Activated effector memory CD4-positive, alpha-beta T cell treated with Interleukin-2 at 50 U/mL for 16 hours (primary cell): Measurements from ENCODE around the gene IL17RC.
"Not testable (repeated sequence)": the region's sequence is repeated elsewhere in the genome, so short reads cannot be mapped to it uniquely, and the experiment has no call there.

ENCODE experiments used
- DNase-seq: peaks from one replicate; pipeline ENCODE4 v3.0.0-alpha.2; 2020

The IL17RC gene, protein sequence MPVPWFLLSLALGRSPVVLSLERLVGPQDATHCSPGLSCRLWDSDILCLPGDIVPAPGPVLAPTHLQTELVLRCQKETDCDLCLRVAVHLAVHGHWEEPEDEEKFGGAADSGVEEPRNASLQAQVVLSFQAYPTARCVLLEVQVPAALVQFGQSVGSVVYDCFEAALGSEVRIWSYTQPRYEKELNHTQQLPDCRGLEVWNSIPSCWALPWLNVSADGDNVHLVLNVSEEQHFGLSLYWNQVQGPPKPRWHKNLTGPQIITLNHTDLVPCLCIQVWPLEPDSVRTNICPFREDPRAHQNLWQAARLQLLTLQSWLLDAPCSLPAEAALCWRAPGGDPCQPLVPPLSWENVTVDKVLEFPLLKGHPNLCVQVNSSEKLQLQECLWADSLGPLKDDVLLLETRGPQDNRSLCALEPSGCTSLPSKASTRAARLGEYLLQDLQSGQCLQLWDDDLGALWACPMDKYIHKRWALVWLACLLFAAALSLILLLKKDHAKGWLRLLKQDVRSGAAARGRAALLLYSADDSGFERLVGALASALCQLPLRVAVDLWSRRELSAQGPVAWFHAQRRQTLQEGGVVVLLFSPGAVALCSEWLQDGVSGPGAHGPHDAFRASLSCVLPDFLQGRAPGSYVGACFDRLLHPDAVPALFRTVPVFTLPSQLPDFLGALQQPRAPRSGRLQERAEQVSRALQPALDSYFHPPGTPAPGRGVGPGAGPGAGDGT

DNA sequence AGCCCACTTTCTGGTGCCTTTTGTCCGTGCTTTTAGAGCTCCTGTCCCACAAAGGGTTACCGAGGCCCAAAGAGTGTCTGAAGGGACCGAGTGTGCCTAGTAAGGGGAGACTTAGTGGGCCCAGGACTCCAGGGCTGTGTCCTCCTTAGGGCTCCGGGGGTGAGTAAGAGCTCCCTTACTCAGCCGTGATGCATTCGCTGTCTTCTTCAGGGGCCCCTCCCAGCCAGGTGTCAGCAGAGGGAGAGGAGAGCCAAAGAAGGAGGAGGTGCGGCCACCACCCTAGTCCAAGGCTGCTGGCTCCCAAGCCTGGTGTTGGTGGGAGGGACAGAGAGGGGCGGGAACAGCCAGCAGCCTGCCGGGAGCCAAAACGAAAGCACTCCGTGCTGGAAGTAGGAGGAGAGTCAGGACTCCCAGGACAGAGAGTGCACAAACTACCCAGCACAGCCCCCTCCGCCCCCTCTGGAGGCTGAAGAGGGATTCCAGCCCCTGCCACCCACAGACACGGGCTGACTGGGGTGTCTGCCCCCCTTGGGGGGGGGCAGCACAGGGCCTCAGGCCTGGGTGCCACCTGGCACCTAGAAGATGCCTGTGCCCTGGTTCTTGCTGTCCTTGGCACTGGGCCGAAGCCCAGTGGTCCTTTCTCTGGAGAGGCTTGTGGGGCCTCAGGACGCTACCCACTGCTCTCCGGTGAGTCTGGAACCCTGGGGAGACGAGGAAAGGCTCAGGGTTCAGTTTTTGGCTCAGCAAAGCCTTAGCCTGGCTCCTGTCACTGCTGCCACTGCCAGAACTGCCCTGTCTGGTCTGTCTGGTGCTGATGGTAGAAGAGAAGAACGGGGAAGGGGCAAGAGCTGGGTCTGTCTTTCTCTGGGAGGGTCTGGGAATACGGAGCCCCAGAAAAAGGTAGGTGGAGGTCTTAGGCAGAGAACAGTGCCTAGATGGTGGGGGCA lies at the start of gene IL17RC:
Gene IL17RC, plus strand, starts transcription at position 365 of the 947 bp plus-strand sequence. Its CDS starts 218 bp downstream, at position 583.
- no peak for DNase-seq

DNA sequence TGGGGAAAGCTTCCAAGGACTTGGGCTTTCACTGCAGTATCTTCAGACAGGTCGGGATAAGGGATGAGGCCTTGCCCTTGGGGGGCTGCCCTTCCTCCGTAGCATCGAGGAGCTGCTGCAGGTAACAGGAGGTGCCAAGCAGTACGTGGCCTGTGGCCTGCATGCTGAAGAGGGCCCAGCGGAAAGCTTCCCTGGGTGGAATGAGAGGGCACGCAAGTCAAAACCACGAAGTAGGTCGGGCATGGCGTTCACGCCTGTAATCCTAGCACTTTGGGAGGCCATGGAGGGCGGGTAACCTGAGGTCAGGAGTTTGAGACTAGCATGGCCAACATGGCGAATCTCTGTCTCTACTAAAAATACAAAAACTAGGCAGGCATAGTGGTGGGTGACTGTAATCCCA lies 49.8 kb upstream of the IL17RC start:
- no peak for DNase-seq

DNA sequence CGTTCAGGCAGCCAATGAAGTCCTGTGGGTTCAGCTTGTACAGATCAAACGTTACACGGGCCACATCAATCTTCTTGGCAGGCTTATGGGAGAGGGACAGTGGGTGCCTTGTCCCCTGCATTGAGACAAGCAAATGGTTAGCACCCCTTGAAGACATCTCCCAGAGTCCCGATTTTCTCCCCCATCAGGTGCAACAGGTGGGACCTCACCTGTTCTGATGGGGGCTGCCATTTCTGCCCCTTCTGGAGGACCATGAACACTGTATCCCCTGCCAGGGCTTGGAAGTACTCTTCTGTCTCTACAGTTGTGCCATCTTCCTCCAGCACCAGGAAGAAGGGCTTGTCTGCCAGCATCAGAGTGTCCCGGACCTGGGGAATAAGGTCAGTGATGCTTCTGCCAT lies 46.9 kb upstream of the IL17RC start:
- no peak for DNase-seq

DNA sequence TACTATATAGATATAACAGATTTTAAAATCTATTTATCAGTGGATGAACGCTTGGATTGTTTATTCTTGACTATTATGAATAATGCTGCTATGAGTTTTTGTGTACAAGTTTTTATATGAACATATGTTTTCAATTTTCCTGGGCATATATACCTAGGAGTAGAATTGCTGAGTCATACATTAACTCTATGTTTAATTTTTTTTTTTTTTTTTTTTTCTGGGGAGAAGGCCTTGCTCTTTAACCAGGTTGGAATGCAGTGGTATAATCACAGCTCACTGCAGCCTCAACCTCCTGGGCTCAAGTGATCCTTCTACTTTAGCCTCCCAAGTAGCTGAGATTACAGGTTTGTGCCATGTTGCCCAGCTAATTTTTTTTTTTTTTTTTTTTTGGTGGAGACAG lies 45.9 kb upstream of the IL17RC start:
- DNase-seq: no peak

DNA sequence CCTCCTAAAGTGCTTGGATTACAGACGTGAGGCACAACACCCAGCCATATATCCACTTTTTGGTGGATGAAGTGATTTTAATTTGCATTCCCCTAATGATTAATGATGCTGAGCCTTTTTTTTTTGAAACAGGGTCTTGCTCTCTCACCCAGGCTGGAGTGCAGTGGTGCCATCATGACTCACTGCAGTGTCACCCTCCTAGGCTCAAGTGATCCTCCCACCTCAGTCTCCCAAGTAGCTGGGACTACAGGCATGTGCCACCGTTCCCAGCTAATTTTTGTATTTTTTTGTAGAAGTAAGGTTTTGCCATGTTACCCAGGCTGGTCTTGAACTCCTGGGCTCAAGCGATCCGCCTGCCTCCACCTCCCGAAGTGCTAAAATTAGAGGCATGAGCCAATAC lies 44.8 kb upstream of the IL17RC start:
- DNase-seq: not testable (repeated sequence)

DNA sequence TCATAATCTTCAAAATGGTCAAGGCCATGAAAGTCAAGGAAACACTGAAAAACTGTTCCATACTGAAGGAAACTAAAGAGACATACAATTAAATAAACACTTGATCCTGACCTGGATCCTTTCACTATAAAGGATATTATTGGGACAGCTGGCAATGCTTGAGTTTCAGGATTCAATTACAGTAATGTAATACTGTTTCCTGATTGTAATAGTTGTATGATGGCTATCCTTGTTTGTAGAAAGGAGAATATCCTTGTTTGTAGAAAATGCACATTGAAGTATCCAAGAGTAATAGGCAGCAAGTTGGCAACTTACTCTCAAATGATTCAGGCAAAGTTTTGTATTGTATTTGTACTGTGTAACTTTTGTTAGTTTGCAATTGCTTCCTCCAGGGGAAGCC lies 41.5 kb upstream of the IL17RC start:
- no peak for DNase-seq

DNA sequence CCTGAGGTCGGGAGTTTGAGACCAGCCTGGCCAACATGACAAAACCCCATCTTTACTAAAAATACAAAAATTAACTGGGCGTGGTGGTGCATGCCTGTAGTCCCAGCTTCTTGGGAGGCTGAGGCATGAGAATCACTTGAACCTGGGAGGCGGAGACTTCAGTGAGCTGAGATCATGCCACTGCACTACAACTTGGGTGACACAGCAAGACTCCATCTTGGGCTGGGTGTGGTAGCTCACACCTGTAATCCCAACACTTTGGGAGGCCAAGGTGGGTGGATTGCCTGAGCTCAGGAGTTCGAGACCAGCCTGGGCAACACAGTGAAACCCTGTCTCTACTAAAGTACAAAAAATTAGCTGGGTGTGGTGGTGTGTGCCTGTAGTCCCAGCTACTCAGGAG lies 40.6 kb upstream of the IL17RC start:
- DNase-seq: not testable (repeated sequence)

DNA sequence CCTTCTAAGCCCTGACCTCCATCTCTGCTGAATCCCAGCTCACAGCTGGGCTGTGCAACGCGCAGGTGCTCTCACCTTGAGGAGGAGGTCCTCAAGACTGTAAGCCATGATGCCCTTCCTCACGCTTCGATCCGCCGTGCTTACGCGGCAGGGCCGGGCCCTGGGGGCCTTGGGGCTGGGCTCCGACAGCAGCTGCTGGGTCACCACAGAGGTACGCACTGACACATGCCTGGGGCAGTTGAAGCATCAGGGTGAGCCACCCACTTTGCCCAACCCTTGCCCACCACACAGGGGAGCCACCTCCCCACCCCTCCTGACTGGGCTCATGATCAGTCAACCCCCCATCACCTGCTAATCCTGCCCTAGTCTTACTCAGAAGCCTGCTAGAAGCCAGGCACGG lies 39.9 kb upstream of the IL17RC start:
- no peak for DNase-seq

DNA sequence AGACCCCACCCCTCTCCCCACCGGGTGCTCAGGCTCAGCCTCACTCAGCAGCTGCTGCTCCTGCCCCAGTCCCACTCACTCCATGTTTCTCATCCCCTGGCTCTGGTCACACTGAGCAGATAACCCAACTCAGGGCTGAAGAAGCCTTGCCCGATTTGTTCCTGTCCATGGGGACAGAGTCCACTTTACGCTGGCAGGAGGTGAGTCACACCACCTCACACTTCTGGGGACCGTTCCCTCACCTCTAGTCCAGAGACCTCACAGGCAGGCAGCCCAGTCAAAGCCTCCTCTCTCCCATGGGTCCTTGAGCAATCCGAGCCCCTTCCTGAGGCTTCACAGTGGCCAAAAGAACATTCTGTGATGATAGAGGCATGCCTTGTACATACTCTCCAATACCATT lies 38.2 kb upstream of the IL17RC start:
- DNase-seq: no peak

DNA sequence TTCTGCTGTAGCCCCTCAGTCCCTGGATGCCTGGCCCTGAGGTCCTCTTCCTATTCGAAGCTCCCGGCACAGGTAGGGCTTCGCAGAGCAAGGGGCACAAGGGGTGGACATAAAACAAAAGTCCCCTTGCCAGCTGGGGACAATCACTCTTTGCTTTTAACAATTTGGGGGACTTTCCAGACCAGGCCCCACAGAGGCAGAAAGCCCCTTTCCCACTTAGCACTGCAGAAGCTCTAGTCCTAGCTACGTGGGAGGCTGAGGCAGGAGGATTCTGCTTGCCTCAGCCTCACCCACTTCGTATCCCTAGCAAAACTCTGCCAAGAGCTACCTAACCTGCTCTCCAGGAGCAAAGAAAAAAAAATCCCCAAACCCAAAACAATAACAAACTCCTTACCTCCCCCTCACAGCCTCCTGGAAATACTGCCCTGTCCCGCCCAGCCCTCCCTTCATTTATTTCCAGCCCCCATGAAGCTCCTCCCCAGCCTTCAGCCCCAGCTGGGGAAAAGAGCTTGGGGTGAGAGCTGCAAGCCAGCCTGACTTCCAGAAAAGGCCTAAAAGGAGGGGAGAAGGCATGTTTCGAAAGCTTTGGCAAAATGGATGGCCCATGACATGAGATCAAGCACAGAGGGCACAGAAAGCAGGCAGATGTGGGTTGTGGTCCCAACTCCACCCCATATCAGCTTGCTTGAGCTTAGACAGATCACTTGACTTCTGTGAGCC lies 36.9 kb upstream of the IL17RC start, which contains the start of gene CIDEC:
Gene CIDEC, minus strand, starts transcription at position 424 of the 720 bp plus-strand sequence. CDS start 1,767 bp downstream, outside the sequence.
- DNase-seq: no peak

DNA sequence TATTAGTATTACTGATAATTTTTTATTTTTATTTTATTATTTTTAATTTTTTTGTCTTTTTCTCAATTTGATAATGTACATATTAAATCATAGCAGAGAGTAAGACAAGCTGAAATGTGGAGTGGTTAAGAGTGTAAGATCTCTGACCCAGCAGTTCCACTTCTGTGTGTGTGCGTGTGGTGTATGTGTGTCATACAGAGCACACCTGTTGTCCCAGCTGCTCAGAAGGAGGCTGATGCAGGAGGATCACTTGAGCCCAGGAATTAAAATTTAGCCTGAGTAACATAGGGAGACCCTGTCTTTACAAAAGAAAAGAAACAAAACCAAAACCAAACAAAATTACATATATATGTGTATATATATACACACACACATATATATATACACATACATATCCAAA lies 35.5 kb upstream of the IL17RC start:
- no peak for DNase-seq

DNA sequence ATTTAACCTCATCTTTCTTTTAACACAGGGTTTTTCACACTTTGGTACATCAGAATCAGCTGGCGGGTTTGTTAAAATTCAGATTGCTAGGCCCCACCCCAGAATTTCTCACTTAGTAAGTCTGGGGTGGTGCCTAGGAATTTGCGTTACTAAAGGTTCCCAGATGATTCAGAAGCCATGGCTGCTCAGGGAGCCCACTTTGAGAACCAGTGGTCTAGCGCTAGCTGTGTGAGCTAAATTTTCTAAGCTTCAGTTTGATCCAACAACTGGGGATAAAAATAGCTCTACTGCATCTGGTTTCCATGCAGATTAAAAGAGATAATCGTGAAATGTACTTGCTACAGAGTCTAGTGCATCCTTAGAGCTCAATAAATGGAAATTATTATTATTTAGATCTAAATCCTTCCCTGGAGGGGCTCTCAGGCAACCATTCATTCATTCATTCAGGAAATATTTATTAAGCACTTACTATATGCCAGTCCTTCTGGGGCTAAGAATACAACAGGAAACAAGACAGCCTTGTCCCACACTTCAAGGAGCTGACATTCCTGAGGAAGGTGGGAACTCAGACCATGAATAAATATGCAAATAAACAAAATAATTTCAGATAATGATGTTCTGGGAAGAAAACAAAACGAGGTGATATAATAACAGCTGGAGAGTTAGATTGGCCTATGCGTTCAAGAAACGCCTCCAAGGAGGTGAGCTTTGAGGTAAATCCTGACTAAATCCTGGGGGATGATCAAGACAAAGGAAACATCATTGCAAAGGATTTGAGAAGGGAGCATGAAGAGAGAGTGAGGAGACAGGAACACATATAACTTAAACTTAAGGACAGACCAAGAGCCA lies 33.0 kb upstream of the IL17RC start:
- DNase-seq: no peak

DNA sequence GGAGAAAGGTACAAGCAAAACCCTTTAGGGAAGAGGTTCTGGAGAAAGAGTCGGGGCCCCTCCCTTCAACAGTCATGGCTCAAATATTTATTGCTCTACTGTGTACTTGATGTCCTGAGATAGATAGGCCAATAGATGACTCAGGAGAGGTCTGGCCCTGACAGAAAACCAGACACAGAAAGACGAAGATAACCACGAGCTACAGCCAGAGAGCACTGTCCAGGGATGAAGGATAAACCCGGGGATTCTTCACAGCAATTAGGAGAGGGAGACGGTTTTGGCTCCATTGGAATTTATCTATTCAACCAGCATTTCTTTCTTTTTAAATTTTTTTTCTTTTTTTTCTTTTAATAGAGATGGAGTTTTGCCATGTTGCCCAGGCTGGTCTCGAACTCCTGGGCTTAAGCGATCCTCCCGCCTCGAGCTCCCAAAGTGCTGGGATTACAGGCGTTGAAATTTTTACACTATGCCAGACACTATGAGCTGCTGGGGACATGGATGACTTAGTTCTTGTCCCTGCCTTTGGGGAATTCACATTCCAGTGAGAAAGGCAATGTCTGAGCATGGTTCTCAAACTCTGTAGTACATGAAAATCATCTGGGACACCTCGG lies 32.2 kb upstream of the IL17RC start:
- DNase-seq: no peak

DNA sequence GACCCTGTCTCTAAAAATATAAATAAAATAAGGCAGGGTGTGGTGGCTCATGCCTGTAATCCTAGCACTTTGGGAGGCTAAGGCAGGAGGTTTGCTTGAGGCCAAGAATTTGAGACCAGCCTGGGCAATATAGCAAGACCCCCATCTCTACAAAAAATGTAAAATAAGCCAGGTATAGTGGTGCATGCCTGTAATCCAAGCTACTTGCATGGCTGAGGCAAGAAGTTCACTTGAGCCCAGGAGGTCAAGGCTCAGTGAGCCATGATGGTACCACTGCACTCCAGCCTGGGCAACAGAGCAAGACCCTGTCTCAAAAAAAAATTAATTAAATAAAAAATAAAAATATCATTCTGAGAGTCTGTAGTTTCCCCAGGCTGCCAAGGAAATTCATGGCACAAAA lies 30.6 kb upstream of the IL17RC start:
- DNase-seq: no peak

DNA sequence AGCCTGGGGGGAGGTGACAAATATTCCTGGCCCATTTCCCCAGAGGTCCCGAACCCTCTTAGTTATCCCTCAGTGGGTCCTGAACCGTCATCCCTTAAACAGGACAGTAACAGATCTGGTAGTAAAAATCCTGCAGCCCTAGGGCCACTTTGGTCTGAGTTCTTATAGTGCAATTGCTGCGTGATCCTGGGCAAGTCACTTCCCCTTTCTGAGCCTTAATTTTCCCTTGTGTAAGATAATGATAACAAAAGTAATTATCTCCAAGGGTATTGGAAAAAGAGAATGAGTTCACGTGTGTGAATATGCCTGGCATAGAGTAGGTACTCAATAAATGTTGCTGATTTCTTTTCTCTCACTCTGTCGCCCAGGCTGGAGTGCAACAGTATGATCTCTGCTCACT lies 29.4 kb upstream of the IL17RC start:
- DNase-seq: no peak

DNA sequence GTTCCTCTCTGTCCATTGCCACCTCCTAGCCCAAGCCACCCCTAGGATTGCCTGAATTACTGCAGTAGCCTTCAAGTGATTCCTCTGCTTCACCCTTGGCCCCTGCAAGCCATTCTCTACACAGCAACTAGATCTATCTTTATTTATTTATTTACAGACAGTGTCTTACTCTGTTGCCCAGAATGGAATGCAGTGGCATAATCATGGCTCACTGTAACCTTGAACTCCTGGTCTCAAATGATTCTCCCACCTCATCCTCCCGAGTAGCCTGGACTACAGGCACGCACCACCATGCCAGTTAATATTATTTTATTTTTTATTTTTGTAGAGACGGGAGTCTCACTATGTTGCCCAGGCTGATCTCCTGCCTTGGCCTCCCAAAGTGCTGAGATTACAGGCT lies 28.4 kb upstream of the IL17RC start:
- no peak for DNase-seq

DNA sequence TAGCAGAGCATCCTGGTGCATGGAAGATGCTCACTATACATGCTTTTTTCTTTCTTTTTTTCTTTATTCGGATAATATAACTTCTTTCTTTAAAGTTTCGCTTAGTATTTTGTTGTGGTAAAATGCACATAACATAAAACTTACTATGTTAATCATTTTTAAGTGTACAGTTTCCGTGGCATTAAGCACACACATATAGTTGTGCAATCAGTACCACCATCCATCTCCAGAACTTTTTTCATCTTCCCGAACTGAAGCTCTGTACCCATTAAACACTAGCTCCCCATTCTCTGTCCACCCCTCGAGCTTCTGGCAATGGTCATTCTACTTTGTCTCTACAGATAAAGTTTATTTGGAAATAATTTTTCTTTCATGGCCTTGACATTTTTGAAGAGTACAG lies 27.5 kb upstream of the IL17RC start:
- no peak for DNase-seq

DNA sequence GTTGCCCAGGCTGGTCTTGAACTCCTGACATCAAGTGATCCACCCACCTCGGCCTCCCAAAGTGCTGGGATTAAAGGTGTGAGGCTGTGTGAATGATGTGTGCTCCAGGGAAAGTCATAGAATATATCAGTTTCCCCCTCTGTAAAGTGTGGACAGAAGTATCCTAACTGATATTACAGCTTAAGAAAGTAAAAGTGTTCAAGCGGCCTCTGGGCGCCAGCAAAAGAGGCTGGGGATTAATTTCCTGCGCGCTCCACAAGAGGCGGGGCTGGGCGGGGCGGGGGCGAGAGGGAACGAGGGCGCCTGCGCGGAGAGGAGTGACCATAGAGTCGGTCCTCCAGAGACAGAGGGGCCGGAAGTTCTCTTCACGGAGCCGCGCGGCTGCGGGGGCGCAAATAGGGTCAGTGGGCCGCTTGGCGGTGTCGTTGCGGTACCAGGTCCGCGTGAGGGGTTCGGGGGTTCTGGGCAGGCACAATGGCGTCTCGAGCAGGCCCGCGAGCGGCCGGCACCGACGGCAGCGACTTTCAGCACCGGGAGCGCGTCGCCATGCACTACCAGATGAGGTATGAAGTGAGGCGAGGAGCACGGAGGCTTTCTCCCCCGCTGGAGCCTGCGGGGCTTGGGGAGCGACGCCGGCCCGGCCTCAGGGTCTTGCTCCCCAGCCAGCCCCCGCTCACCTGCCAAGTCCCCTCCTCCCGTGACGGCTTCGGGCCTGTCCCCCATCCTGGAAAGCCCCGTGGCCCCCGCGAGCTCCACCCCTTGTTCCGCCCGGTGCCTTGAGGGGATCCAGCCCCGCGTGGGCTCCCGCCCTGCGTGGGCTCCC lies 26.4 kb upstream of the IL17RC start, which contains the start of gene JAGN1:
Gene JAGN1, plus strand, starts transcription at position 362 of the 823 bp plus-strand sequence. Its CDS starts 113 bp downstream, at position 475.
- DNase-seq: peak; percentile 88

DNA sequence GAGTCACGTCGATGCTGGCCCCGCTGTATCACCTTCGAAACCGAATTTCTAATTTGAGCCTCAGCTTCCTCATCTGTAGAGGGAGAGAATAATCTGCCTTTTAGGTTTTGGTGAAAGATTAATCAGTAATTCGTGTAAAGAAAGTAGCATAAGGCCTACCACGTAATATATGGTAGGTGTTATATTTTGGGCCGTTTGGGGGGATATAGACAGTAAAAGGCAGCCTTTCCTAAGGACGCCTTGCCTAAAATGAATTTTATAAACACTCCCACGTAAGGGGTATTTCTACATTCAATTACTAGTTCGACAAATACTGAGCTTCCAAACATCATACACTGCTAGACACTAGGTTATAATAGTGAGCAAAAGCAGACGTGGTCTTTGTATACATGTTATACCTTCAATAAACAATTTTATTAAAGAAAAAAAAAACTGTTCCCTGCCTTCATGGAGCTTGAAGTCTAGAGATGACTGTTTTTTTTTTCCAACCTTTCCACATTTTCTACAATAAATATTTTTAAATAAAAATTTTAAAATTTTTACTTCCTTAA lies 25.8 kb upstream of the IL17RC start:
- no peak for DNase-seq

DNA sequence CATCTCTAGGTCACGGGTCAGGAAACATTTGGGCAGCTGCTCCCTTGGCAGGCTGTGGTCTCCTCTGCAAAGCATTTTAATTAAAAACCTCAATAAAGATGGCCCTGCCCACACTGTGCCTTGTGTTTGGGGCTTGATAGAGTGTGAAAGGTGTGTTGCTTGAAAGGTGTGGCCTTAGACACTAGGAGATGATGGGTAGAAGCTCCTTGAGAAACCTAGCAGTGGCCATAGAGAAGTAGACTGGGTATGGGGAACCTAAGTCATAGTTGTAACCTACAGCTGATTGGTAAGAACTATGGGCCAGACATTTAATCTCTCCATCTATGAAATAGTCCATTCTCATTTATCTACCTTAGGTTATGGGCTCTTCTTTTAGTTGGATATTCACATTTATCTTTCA lies 23.2 kb upstream of the IL17RC start:
- DNase-seq: no peak
